AG09319 (cell line): ENCODE data around the gene ARHGEF12.

Experiments used
- DNase-seq: peaks from one replicate; pipeline ENCODE4 v3.0.0-alpha.2; 2010; ENCODE audit warnings: low read depth; ENCODE audit errors: extremely low read depth
- TF ChIP-seq, protein P1 (sequence below): IDR thresholded peaks from 2 replicates; pipeline ENCODE4 v1.5.1; 2011; ENCODE audit warnings: low read depth, mild to moderate bottlenecking, inconsistent platforms, low read length, moderate library complexity

The ARHGEF12 gene

DNA sequence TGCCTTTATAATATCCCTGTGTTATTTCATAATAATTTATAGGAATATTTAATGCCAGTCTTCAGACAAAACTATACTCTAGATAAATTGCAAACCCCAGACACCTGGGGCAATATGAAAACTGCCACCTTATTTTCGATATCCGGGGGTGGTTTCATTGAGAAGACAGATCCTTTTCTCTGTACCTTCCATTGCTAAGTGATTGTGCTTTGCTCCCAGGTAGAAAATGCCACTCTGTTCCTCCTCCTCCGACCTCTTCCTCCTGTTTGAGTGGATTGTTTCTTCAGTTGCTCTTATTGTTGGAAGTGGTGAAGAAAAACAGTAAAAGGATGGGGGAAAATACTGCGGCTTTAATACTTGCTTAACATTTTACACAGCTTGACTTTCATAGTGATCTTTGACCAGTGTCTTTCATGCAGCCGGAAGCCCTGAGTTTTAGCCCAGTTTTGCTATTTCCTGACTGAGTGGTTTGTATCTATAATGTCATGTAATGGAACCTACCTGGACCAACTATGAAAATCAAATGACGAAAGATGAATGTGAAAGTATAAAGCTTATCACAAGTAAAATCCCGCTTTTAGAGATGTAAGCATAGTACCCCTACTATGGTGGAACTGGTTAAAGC, 169.7 kb downstream of the ARHGEF12 start:
- TF ChIP-seq, protein P1, sequence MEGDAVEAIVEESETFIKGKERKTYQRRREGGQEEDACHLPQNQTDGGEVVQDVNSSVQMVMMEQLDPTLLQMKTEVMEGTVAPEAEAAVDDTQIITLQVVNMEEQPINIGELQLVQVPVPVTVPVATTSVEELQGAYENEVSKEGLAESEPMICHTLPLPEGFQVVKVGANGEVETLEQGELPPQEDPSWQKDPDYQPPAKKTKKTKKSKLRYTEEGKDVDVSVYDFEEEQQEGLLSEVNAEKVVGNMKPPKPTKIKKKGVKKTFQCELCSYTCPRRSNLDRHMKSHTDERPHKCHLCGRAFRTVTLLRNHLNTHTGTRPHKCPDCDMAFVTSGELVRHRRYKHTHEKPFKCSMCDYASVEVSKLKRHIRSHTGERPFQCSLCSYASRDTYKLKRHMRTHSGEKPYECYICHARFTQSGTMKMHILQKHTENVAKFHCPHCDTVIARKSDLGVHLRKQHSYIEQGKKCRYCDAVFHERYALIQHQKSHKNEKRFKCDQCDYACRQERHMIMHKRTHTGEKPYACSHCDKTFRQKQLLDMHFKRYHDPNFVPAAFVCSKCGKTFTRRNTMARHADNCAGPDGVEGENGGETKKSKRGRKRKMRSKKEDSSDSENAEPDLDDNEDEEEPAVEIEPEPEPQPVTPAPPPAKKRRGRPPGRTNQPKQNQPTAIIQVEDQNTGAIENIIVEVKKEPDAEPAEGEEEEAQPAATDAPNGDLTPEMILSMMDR: no peak
- DNase-seq: no peak

DNA sequence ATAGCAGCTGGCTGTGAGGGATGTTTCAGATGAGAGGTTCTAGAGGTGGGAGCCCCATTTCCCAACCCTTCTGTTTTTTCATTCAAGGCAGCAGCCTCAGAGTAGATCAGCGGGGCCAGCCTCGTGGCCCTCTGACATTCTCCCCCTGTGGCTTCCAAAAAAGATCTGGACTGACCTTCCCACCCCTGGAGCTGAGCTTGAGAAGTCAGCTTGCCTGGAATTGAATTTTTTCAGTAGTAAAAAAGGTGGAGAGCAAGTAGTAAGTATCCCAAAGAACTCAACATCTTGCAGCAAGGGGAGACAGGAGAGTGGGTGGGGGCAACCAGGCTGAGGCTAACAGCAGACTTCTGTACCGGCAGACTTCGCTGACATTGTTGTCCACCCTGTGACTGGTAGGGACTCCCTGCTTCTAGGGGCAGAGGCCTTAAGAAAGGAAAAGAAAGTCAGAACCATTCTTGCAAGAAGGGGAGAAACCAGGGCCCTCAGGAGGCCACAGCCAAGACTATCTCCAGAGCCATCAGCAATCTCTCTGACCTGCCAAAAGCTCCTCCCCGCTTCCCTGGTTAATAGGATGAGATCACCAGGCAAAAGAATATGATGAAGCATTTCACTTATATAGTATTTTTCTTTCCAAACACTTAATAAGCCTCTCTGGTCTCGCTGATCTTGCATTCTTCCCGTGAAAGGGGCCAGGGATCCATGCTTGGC, 173.3 kb downstream of the ARHGEF12 start:
- TF ChIP-seq, protein P1: no peak

DNA sequence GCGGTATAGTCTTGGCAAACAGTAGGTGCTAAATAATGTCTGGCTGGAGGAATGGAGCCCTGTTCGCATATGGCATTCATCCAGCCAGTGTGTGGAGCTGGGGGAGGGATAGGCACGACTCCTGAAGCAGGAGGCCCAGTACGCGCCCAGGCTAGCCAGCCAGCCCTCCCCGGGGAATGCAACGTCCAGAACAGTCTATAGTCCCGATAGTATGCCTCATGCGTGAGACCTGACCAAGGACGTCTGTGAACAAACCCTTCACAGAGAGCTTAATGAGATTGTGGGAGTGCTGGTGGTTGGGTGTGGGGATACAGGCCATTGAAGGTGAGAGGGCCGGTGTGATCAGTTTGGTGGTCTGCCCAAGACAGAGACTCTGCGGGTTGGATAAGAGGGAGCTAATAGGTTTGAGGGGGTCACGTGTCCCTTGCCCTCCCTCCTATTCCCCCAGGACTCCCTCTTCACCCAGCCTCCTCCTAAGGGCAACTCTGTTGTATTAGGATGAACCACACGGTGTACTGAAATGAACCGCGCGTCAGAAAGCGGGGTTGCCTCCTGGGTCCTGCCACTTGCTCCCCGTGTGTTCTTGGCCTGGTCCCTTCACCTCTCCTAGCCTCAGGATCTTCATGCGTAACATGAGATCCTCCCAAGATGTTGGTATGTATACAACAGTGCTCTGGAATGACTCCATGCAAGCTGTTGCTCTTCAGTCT, 174.3 kb downstream of the ARHGEF12 start:
- TF ChIP-seq, protein P1: no peak
- no peak for DNase-seq

More for the DNA sequence above, 173.3 kb downstream of the ARHGEF12 start:
- no peak for DNase-seq

DNA sequence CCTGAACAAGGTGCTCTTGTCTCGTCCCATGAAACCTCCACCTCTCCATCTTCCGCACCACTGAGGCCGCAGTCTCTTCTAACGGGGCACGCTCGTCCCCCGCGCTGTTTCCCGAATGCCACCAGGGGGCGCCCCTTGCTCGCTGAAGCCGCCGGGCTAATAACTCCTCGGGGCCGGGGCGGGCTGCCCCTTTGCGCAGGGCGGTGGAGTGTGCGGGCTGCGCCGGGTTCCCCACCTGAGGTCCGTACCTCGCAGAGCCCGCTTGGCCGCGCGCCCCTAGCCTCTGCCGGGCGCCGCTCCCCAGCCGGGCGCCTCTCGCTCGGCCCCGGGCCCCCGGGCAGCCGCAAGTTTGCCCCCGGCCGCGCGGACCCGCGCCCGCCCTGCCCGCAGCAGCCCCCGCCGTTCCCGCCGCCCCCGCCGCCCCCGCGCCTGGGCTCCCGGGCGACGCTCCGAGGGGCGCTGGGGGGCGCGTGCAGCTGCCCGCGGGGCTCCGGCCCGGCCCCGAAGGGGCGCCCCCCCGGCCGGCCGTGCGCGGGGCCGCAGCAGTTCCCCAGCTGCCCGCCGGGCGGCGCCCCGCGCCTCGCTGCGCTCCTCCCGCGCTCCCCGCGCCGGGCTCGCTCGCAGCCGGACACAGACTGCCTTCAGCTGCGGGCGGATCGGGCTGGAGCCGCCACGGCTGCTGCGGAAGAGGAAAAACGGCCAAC, 175.1 kb downstream of the ARHGEF12 start, which contains the start of gene GRIK4:
Gene GRIK4 (plus strand): TSS at position 633 of the 704 bp plus-strand sequence. CDS start 148,571 bp downstream, outside the sequence.
- DNase-seq: peak; percentile 32
- TF ChIP-seq, protein P1: peak; percentile 93

DNA sequence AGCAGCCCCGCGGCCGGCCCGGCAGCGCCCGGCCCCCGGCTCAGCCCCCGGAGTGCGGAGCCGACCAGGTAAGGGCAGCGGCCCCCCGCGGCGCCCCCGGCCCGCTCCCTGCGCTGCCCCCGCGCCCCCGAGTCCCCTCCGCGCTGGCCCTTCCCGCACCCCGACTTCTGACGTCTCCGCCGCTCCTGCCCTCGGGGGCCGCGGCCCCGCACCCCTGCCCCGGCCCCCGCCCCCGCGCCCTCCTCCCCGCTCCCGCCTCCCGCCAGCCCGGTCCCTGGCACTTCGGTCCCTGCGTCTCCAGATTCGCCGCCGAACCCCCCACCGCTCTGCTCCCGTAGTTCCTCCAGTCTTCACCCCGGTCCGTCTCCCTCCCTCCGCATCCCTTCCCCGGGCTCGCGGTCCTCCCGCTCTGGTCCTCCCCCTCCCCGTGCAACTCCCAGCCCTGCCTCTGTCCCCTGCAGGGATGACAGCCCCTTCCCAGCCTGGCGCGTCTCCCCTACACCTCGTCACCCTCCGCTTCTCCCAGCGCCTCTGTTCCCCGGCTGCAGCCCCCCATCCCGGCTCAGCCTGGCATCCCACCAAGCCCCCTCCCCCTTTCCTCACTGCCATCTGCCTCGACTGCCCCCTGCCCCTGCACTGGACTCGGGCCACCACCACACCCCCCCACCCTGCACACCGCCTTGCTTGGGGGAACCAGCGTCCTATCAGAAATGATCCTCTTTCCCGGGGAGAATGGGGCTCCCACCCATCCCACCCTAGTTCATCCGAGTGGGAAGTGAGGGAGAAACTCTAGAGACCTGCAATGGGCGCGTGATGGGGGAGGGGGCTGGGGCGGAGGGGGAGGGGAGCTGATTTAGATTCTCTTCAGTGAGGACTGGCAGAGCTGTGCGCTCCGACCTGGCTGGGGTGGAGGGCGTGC, 175.9 kb downstream of the ARHGEF12 start:
- TF ChIP-seq, protein P1: no peak
- no peak for DNase-seq

DNA sequence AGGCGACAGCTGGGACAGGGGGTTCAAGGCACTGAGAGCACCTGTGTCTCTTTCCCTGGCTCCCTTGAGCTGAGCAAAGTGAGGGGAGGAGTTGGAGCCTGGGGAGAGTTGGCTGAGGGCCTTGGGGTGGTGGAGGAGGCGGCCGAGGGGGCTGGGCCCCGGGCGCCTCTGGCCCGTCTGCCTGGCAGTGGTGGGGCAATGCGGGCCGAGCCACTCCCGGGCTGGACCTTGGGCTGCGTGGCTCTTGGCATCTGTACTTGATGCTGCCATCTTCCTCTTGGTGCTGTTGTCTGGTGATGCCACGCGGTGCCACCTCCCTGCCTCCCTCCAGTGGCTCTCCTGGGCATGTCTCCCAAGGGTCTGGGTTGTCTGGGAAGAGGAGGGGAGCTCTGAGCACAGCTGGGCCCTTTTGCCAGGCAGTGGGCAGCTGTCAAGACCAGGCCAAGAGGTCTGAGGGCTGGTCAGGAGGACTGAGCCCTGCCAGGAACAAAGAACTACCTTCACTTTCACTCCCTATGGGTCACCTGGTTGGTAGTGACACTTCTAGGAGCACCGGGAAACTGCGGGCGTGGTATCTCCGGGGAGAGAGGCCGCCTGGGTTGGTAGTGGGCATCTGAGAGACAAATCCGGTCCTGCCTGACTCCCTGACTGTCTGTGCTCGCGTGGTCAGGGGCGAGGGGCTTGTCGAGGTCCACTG, 176.7 kb downstream of the ARHGEF12 start:
- DNase-seq: no peak
- TF ChIP-seq, protein P1: no peak
